Thyroid gland (tissue), 4 donors: ENCODE results near the gene CDAN1. TPM values are rescaled to one million over a fixed set of nuclear protein-coding genes. Genes with fewer than 3 reads are reported as not detected.

Experiments
- DNase-seq, 2 donors: peaks; one replicate each; pipeline ENCODE4 v3.0.0-alpha.2; 2019
- H3K27ac ChIP-seq, 3 donors: fragments of 200-600 bp; sonication (generic); 1 replicate in 2 of 3; 2 replicates in 1 of 3; pipeline ENCODE4 v1.5.1; 2016 to 2019; ENCODE audit warnings: mild to moderate bottlenecking in 1 of 3, moderate library complexity in 1 of 3
- H3K27me3 ChIP-seq: fragments of 200-600 bp; sonication (generic); one replicate; pipeline ENCODE4 v1.5.1; 2019
- H3K36me3 ChIP-seq, 2 donors: fragments of 200-600 bp; sonication (generic); one replicate each; pipeline ENCODE4 v1.5.1; 2016 to 2019
- H3K4me1 ChIP-seq, 2 donors: fragments of 200-600 bp; sonication (generic); one replicate each; pipeline ENCODE4 v1.5.1; 2017 to 2019
- H3K4me3 ChIP-seq, 3 donors: fragments of 200-600 bp; sonication (generic); replicated peaks in 1 of 3; 1 replicate in 2 of 3; 2 replicates in 1 of 3; pipeline ENCODE4 v1.5.1; 2016; ENCODE audit warnings: mild to moderate bottlenecking in 1 of 3
- H3K9me3 ChIP-seq: fragments of 200-600 bp; sonication (generic); one replicate; pipeline ENCODE4 v1.5.1; 2017
- POLR2A ChIP-seq, 2 donors: fragments of 450-650 bp; IDR thresholded peaks; one replicate each; pipeline ENCODE4 v1.6.1; 2017; ENCODE audit warnings: antibody characterized with exemption in 2 of 2, mild to moderate bottlenecking in 2 of 2, moderate library complexity in 1 of 2
- WGBS, 2 donors: methylation state at CpG; one replicate each; pipeline ENCODE4 v1.1.5; 2017; 5-methylcytosine and 5-hydroxymethylcytosine counted together
- intact Hi-C: fragments of 100-400 bp; cut with DNase I; formaldehyde crosslinking; loops from one replicate; pipeline ENCODE4 v1.15.1; 2023
- total RNA-seq, 4 donors: library from RNA; depleted of rRNA; stranded (reverse); fragments of >200 nt; gene quantifications; one replicate each; pipeline ENCODE4 v1.2.3, GENCODE V29; 2016
- TF ChIP-seq, protein P1 (sequence below), 6 experiments: fragments of 200-600 bp in 3 of 6; fragments of 450-650 bp in 3 of 6; sonication (generic) in 3 of 6; IDR thresholded peaks; one replicate each; pipeline ENCODE4 v1.5.1; 2016 to 2019; ENCODE audit warnings: antibody characterized with exemption in 6 of 6, mild to moderate bottlenecking in 2 of 6, inconsistent platforms in 1 of 6, moderate library complexity in 1 of 6

CDAN1 gene
- total RNA-seq, 4 donors from 2014 or later: 9.4 to 15.9 (median 12.6) TPM

DNA sequence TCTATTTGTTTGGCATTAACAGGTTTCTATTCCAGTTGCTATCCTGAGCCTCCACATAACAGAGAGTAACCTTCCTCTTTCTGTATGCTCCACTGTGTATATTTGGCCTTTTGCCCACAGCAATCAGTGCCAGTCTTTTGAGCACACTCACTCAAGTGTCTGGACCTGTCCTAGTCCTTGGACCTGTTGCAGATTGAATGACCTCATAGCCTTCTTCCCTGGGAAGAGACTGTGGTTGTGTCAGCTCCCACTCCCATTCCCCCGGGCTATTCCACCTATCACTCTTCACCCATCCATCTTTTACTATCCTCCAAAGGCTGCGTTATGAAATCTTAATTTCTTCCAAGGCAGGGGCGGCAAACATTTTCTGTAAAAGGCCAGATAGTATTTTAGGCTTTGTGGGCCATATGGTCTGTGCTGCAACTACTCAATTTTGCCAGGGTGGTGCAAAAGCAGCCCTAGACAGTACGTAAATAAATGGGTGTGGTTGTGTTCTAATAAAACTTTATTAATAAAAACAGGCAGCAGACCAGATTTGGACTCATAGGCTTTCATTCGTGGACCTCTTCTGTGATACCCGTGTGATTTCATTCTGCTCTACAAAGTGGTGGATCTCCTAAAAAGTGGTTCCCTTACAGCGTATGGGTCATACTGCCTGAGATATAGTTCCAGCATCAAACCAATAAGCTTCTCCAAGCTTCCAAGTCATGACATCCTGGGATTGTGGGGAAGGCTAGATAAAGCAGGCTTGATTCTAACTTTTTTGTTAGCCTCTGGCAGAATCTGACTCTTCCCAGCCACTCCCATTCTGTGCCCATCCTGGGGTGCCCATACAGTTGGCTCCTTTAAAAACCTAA, 57.4 kb downstream of the CDAN1 start:
- TF ChIP-seq, protein P1, sequence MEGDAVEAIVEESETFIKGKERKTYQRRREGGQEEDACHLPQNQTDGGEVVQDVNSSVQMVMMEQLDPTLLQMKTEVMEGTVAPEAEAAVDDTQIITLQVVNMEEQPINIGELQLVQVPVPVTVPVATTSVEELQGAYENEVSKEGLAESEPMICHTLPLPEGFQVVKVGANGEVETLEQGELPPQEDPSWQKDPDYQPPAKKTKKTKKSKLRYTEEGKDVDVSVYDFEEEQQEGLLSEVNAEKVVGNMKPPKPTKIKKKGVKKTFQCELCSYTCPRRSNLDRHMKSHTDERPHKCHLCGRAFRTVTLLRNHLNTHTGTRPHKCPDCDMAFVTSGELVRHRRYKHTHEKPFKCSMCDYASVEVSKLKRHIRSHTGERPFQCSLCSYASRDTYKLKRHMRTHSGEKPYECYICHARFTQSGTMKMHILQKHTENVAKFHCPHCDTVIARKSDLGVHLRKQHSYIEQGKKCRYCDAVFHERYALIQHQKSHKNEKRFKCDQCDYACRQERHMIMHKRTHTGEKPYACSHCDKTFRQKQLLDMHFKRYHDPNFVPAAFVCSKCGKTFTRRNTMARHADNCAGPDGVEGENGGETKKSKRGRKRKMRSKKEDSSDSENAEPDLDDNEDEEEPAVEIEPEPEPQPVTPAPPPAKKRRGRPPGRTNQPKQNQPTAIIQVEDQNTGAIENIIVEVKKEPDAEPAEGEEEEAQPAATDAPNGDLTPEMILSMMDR (IDR thresholded peaks at IDR 0.05): no peak
- no peak for TF ChIP-seq POLR2A (IDR thresholded peaks at IDR 0.05)
- peaks cover 0 to 4% of the 10 kb centered on the region in 2 donors for H3K36me3 ChIP-seq
- intact Hi-C loops: no loop called here
- DNase-seq: peak; percentile 79
- no peaks in the 10 kb centered on the region for H3K27me3 ChIP-seq
- peaks cover 0 to 5% of the 10 kb centered on the region in 2 donors for H3K4me1 ChIP-seq
- no peaks in the 10 kb centered on the region for H3K9me3 ChIP-seq
- H3K4me3 ChIP-seq: no peak overlapping the region
- WGBS, 2 donors: 86 to 91% methylated on average over 7 of the region's 7 CpGs
- H3K27ac ChIP-seq: no peak overlapping the region

DNA sequence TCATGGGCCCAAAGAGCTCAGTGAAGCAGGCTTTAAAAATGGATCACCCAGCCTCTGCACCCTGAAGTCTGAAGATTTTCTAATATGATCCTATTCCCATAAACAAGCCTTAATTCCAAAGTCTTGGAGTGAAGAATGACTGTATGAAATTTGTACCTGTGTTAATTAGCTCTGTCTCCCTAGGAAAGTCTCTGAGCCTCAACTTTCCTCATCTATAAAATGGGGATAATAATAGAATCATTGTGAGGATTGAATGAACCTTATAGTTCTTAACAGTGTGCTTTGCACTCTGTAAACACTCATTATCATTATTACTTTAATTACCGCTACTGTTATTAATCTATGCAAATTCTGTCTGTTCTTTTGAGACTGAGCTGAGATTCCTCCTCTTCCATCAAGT, 61.9 kb downstream of the CDAN1 start:
- intact Hi-C loops: no loop called here
- H3K9me3 ChIP-seq: no peaks in the 10 kb centered on the region
- TF ChIP-seq, protein P1 (IDR thresholded peaks at IDR 0.05): no peak
- no peak for TF ChIP-seq POLR2A (IDR thresholded peaks at IDR 0.05)
- H3K27ac ChIP-seq: no peak overlapping the region
- peaks cover 0 to 5% of the 10 kb centered on the region in 2 donors for H3K4me1 ChIP-seq
- DNase-seq: no peak
- 100% methylated on average over 1 of the region's 1 CpG for WGBS, 2 donors
- H3K4me3 ChIP-seq: no peak overlapping the region
- H3K36me3 ChIP-seq: no peaks in the 10 kb centered on the region
- no peaks in the 10 kb centered on the region for H3K27me3 ChIP-seq

DNA sequence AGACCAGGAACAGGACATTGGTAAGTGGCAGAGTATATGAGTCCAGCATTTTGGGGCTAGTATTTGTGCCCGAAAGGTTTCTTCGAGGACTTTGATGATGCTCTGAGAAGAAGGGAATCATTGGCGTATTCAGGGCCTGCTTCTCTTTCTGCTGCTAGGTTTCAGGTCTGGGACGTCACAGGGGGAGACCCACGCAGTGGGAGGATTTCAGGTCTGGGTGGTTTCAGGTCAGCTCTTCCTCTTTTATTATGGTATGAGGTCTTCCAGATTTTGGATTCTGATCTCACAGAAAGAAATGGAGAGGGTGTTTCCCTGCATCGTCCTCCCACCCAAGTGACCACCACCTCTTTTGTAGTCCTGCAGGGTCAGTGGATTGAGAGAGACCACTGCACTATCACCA, 62.5 kb downstream of the CDAN1 start:
- Histone ChIP-seq H3K9me3 (no peaks in the 10 kb centered on the region), H3K36me3 (no peaks in the 10 kb centered on the region), H3K27me3 (no peaks in the 10 kb centered on the region), H3K27ac (no peak overlapping the region), H3K4me3 (no peak overlapping the region), H3K4me1 (peaks cover 0 to 5% of the 10 kb centered on the region in 2 donors)
- TF ChIP-seq POLR2A (IDR thresholded peaks at IDR 0.05): no peak
- TF ChIP-seq, protein P1 (IDR thresholded peaks at IDR 0.05): no peak
- intact Hi-C loops: no loop called here
- DNase-seq: no peak
- 91 to 99% methylated on average over 6 of the region's 6 CpGs for WGBS, 2 donors

Other genes with a start within 250 kb of the CDAN1 start
- 10 to 100 TPM; 42.9 to 54.8 (median 50.3) TPM for gene ZNF106, start 246.0 kb downstream of the CDAN1 start, total RNA-seq
- 10 to 100 TPM; 55.7 to 76.9 (median 69.6) TPM for gene SNAP23, start 241.5 kb downstream of the CDAN1 start, total RNA-seq
- gene LRRC57, start 188.3 kb downstream of the CDAN1 start, total RNA-seq: 10 to 100 TPM; 17.1 to 21.2 (median 18.6) TPM
- 10 to 100 TPM; 20.6 to 32.3 (median 25.2) TPM for gene HAUS2, start 188.3 kb downstream of the CDAN1 start, total RNA-seq
- gene STARD9, start 161.5 kb downstream of the CDAN1 start, total RNA-seq: 10 to 100 TPM in 2 of 4 donors, 1 to 10 TPM in 2; 6.4 to 23.4 (median 10.1) TPM
- gene TTBK2, start 183.7 kb upstream of the CDAN1 start, total RNA-seq: 10 to 100 TPM; 15.7 to 26.9 (median 20.0) TPM